SJCRH30 (cell line): ENCODE measurements around the gene SLC16A10. TPM values are rescaled to one million over a fixed set of nuclear protein-coding genes. Genes with fewer than 3 reads are reported as not detected.
"Not testable (repeated sequence)": the region's sequence is repeated elsewhere in the genome, so short reads cannot be mapped to it uniquely, and the experiment has no call there.

Experiments
- DNase-seq, 2 experiments: peaks; one replicate each; pipeline ENCODE4 v3.0.0-alpha.2; 2015 to 2020
- H3K27ac ChIP-seq: fragments of 250-450 bp; sonication (Bioruptor Pico); 2 replicates; pipeline ENCODE4 v1.5.1; 2020; ENCODE audit warnings: mild to moderate bottlenecking, moderate library complexity
- H3K27me3 ChIP-seq: fragments of 250-450 bp; sonication (Bioruptor Pico); 2 replicates; pipeline ENCODE4 v1.5.1; 2020; ENCODE audit warnings: mild to moderate bottlenecking, moderate library complexity
- H3K36me3 ChIP-seq: fragments of 250-450 bp; sonication (Bioruptor Pico); 2 replicates; pipeline ENCODE4 v1.5.1; 2020; ENCODE audit warnings: mild to moderate bottlenecking, moderate library complexity
- H3K4me1 ChIP-seq: fragments of 250-450 bp; sonication (Bioruptor Pico); 2 replicates; pipeline ENCODE4 v1.5.1; 2020; ENCODE audit warnings: mild to moderate bottlenecking, moderate library complexity
- H3K4me3 ChIP-seq: fragments of 250-450 bp; sonication (Bioruptor Pico); 2 replicates; pipeline ENCODE4 v1.5.1; 2020; ENCODE audit warnings: mild to moderate bottlenecking, moderate library complexity
- H3K9me3 ChIP-seq: fragments of 250-450 bp; sonication (Bioruptor Pico); replicated peaks from 2 replicates; pipeline ENCODE4 v1.5.1; 2020; ENCODE audit warnings: mild to moderate bottlenecking, moderate library complexity
- total RNA-seq: library from RNA; depleted of rRNA; stranded (reverse); fragments of >200 nt; shearing (Covaris generic); gene quantifications from 2 replicates; pipeline ENCODE4 v1.2.3, GENCODE V29; 2014

The SLC16A10 gene
- total RNA-seq, 1 experiment from 2014 or later = 29.5 TPM

DNA sequence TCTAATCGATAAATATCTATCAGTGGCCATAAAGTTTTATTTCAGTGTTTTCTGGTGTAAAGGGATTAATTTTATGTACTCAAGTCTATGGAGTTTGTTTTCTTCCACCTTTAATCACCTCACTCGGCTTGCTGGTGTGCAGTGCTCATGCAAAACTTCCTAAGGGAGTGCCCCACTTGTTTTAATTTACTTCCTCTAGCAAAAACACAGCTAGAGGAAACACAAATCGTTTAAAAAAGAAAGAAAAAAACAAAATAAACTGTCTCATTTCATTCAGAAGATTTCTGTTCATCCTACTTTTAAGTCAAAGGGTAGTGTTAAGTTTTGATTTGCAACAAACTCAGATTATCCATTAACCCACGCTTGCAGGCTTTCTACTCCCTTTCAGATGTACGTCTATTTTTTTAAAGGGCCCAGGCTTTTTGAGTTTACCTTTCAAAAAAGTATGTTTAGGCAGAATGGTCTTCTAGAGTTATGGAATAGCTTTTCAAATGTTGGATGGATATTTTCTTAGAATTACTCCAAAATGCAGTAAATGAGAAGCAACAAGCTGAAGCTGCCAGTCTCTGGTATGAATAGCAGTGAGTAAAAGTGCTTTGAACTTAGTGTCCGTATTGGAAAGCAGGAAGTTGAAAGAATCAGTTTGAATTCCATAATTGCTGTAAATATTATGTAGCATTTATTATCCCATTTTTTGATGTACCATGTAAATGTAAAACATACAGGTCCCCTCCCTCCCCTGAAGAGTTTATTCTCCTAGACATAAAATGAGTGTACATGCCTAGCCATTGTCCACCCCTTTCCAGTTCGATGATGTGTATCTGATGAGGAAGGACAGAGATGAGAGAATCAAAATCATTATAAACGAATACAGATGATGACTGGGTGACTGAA lies 113.3 kb downstream of the SLC16A10 start:
- DNase-seq = no peak
- Histone ChIP-seq H3K4me1 (no peaks in the 10 kb centered on the region), H3K27me3 (no peaks in the 10 kb centered on the region), H3K4me3 (no peak overlapping the region), H3K36me3 (no peaks in the 10 kb centered on the region), H3K27ac (no peak overlapping the region), H3K9me3 (no peaks in the 10 kb centered on the region)

DNA sequence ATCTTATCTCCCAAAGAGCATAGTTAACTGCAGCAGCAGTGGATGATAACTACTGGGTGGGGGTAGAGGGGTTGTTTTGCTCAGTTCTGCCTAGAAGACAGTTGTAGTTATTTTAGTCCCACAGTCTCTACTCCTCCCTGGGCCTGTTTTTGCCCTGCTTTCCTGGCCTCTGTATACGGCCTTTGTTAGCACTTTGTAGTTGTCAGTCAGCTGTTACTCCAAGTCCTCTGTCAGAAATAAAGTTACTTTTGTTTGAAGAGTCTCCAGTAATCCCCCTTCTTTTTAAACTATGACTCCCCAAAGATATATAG lies 113.9 kb downstream of the SLC16A10 start:
- Histone ChIP-seq H3K4me3 (no peak overlapping the region), H3K4me1 (no peaks in the 10 kb centered on the region), H3K36me3 (no peaks in the 10 kb centered on the region), H3K9me3 (no peaks in the 10 kb centered on the region), H3K27ac (no peak overlapping the region), H3K27me3 (no peaks in the 10 kb centered on the region)
- DNase-seq = peak in 1 of 2 experiments; percentile 12

DNA sequence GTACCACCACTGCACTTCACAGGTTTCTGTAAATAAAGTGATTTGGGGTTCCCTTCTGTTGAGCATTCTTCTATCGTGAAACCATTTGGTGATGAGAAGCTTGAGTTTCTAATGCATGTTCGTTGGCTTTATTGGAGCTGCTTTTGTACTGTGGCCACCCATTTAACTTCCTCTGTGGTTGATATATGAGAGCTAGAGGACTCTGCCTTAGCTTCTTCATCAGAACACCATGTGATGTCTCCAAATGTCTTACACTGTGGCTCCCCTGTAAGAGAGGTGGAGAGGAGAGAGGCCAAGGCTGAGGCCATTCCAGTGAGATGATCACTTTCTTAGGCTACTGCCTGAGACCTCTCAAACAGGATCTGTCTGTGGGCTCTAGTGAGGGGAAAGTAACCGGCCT lies 114.5 kb downstream of the SLC16A10 start:
- DNase-seq = no peak
- H3K27me3 ChIP-seq = no peaks in the 10 kb centered on the region
- H3K4me1 ChIP-seq = no peaks in the 10 kb centered on the region
- H3K36me3 ChIP-seq = no peaks in the 10 kb centered on the region
- no peak overlapping the region for H3K4me3 ChIP-seq
- H3K27ac ChIP-seq = no peak overlapping the region
- no peaks in the 10 kb centered on the region for H3K9me3 ChIP-seq

DNA sequence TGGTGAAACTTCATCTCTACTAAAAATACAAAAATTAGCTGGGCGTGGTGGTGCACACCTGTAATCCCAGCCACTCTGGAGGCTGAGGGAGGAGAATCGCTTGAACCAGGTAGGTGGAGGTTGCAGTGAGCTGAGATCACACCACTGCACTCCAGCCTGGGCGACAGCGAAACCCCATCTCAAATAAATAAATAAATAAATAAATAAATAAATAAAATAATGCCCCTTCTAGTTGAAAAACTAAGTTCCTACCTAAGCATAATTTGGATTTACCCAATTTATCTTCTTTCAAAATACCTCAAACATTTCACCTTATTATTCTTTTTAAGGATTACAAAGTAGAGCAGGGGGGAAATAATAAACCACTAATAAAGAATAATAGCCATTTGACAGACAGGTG lies 116.2 kb downstream of the SLC16A10 start:
- not testable (repeated sequence) for H3K4me1 ChIP-seq, H3K36me3 ChIP-seq, H3K27me3 ChIP-seq, H3K4me3 ChIP-seq, H3K27ac ChIP-seq, DNase-seq, H3K9me3 ChIP-seq

DNA sequence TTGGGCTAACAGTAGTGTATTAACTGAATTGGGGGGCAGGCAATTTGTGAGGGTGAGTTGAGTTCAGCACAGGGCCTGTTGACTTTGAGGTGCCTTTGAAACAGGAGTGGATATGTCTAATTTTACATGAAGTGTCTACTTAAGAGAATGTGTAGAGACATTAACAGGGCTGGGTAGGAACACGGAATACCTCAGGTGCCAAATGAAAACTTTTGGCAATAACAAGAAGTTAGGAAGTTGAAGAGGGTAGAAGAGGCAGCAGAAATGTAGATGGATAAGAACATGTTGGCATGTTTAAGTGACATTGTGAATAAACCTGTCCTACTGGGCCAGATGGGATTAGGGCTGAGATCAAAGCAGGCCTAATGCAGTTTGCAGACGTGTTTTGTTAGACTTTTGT lies 117.0 kb downstream of the SLC16A10 start:
- Histone ChIP-seq H3K9me3 (no peaks in the 10 kb centered on the region), H3K4me1 (no peaks in the 10 kb centered on the region), H3K27ac (no peak overlapping the region), H3K27me3 (no peaks in the 10 kb centered on the region), H3K36me3 (no peaks in the 10 kb centered on the region), H3K4me3 (no peak overlapping the region)
- no peak for DNase-seq

DNA sequence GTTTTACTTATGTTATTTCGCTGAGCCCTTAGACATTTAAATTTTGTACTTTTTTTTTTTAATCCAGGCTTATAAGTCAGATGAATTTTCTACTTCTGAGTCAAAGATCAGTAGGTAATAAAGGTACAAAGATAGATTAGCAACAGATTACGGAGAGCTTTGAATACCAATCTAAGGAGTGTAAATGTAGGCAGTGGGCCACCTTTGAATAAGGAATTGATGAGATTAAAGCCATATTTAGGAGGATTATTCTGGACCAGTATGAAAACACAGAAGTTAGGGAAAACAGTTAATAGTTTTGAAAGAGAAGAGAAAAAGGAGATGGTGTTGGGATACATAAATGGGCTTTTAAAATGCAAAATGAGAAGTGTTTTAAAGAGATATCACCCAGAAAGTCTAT lies 117.6 kb downstream of the SLC16A10 start:
- Histone ChIP-seq H3K9me3 (no peaks in the 10 kb centered on the region), H3K4me1 (no peaks in the 10 kb centered on the region), H3K4me3 (no peak overlapping the region), H3K27me3 (no peaks in the 10 kb centered on the region), H3K36me3 (no peaks in the 10 kb centered on the region), H3K27ac (no peak overlapping the region)
- no peak for DNase-seq

DNA sequence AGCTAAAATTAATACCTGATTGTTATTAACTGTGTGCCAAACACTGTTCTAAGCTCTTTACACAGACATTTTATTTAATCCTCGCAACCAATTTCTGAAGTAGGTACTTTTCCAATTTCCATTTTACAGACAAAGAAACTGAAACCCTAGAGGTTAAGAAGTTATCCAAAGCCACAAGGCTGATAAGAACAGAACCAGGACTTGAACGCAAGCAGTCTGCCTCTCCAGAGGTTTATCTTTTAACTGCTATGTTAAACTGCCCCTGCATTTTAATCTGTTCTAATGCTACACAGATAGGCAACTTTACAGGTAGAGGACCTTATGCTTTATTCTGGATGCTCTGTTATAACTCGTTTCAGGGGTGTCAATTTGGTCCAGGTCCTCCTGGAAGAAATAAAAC lies 118.2 kb downstream of the SLC16A10 start:
- Histone ChIP-seq H3K9me3 (no peaks in the 10 kb centered on the region), H3K4me1 (no peaks in the 10 kb centered on the region), H3K4me3 (no peak overlapping the region), H3K27me3 (no peaks in the 10 kb centered on the region), H3K36me3 (no peaks in the 10 kb centered on the region), H3K27ac (no peak overlapping the region)
- DNase-seq = no peak

DNA sequence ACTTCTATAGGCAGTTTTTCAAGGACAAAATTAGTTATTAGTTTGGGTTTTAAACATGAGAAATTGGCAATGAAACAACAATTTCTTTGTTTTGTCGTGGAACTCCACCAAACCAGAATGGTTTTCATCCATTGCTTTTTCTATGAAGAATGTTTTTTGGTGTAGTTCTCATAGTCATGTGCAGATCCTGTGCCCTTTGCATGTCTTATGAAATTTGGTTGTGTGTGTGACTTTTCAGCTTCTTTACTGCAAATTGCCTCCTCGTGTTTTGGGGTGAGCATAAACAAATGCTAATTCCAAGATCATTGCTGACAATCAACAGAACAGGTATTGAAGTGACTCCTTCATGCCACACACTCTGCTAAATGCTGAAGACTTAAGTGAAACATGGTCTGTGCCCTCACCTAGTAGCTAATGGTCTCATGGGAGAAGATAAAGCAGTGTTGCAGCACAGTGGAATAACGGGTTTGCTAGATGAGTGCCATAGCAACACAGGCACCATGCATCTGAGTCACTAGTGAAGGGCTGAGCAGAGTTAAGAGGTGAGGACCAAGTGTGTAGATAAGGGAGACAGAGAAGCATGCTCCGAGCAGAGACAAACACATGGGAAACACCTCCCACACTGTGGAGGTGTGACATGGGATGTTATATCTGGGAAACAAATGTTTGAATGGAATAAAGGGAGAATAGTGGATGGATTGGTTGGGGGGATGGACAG lies 120.0 kb downstream of the SLC16A10 start:
- no peaks in the 10 kb centered on the region for H3K9me3 ChIP-seq
- no peak overlapping the region for H3K27ac ChIP-seq
- no peaks in the 10 kb centered on the region for H3K36me3 ChIP-seq
- H3K4me1 ChIP-seq = no peaks in the 10 kb centered on the region
- DNase-seq = no peak
- no peaks in the 10 kb centered on the region for H3K27me3 ChIP-seq
- no peak overlapping the region for H3K4me3 ChIP-seq

DNA sequence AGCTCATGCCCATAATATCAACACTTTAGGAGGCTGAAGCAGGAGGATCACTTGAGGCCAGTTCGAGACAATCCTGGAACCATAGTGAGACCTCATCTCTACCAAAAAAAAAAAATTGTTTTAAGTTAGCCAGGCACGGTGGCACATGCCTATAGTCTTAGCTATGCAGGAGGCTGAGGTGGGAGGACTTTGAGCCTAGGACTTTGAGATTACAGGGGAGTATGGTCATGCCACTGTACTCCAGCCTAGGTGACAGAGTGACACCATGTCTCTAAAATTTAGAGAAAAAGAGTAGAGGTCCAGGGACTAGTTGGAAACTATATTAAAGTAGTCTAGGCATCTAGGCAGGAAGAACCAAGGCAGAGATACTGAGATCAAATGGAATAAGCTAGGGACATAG lies 121.6 kb downstream of the SLC16A10 start:
- Histone ChIP-seq H3K27me3 (no peaks in the 10 kb centered on the region), H3K9me3 (no peaks in the 10 kb centered on the region), H3K36me3 (no peaks in the 10 kb centered on the region), H3K4me1 (no peaks in the 10 kb centered on the region), H3K27ac (no peak overlapping the region), H3K4me3 (no peak overlapping the region)
- DNase-seq = no peak

DNA sequence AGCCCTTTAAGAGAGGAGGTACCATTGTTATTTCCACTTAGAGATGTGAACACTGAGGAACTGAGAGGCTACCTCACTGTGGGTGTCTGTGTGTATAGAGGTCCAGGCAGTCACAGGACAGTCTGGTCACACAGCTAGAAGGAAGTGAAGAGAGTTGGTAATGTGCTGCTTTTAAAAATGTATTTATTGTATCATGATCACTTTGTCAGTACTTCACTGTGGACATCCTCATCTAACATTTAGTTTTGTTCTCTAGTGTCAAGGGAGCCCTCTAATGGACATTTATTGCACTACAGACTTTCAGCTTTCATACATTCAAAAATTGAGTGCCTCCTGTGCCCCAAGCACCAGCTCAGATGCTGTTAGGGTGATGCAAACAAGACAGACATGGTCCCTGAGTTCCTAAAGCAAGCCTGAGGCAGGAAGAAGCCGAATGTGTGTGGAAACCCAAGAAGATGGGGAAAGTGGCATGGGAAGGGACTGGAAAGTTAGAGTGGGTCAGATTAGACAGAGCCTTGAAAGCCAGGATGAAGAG lies 123.0 kb downstream of the SLC16A10 start:
- peak; percentile 26 to 84 for DNase-seq
- no peaks in the 10 kb centered on the region for H3K36me3 ChIP-seq
- no peaks in the 10 kb centered on the region for H3K4me1 ChIP-seq
- H3K9me3 ChIP-seq = no peaks in the 10 kb centered on the region
- no peak overlapping the region for H3K4me3 ChIP-seq
- no peaks in the 10 kb centered on the region for H3K27me3 ChIP-seq
- H3K27ac ChIP-seq = no peak overlapping the region

DNA sequence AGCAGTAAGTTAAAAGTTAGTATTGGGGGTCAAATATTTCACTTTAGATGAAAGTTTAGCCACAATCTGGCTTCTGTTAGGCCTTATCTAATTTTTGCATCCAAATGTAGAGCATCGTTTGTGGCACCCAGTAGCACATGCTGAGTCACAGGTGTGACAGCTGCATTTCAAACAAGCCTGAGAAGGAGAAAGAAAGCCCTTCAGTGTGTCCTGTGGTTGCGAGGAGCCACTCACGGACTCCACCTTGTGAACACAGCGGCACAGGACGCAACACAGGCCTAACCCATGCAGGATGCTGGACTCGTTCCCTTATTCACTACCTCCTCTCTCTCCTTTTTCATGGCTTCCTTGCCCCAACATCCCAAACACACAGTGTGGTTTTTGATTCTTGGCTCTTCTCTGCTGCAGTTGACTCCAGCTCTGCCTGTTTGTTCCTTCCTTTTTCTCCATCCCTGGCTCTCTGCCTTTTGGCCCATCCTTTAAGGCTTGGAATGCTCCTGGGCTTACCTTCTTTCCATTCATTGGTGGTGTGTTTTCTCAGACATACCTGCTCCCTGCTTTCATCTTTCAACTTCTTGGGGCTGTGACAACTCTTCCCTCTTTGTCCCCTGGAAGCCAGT lies 124.2 kb downstream of the SLC16A10 start:
- H3K4me1 ChIP-seq = no peaks in the 10 kb centered on the region
- H3K4me3 ChIP-seq = no peak overlapping the region
- no peaks in the 10 kb centered on the region for H3K36me3 ChIP-seq
- no peaks in the 10 kb centered on the region for H3K27me3 ChIP-seq
- H3K9me3 ChIP-seq = no peaks in the 10 kb centered on the region
- DNase-seq = peak in 1 of 2 experiments; percentile 15
- no peak overlapping the region for H3K27ac ChIP-seq

DNA sequence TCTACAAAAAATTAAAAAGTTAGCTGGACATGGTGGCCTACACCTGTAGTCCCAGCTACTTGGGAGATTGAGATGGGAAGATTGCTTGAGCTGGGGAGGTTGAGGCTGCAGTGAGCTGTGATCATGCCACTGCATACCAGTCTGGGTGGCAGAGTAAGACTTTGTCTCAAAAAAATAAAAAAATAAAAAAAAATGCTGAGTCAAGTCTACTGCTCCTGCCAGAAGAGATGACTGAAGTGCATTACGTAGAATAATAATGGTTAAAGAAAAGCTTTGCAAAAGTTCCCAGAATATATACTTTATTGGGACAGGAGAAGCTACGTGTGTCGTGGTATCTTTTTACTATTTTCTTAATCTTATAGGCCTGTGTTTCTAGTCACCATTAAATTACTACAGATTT lies 125.3 kb downstream of the SLC16A10 start:
- no peak for DNase-seq
- H3K27me3 ChIP-seq = no peaks in the 10 kb centered on the region
- H3K27ac ChIP-seq = no peak overlapping the region
- no peaks in the 10 kb centered on the region for H3K4me1 ChIP-seq
- H3K9me3 ChIP-seq = no peaks in the 10 kb centered on the region
- no peak overlapping the region for H3K4me3 ChIP-seq
- H3K36me3 ChIP-seq = no peaks in the 10 kb centered on the region

DNA sequence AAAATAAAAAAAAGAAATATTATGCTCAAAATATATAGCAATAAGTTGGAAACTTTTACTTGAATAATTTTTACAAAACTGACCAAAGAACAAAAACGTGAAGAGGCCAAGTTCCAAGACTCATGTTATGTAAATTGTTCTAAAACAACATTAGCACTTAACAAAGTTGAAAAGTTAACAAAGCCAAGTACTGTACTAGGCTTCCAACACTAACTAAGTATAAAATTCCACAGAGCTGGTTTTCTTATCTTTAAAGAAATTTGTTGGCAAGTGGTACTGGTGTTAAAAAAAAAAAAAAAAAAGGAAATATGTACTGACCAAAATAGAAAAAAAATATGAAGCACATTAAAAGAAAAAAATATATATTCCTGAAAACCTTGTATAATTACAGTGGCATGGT lies 127.8 kb downstream of the SLC16A10 start:
- Histone ChIP-seq H3K36me3 (no peaks in the 10 kb centered on the region), H3K27me3 (no peaks in the 10 kb centered on the region), H3K9me3 (no peaks in the 10 kb centered on the region), H3K4me1 (no peaks in the 10 kb centered on the region), H3K27ac (no peak overlapping the region), H3K4me3 (no peak overlapping the region)
- DNase-seq = no peak

DNA sequence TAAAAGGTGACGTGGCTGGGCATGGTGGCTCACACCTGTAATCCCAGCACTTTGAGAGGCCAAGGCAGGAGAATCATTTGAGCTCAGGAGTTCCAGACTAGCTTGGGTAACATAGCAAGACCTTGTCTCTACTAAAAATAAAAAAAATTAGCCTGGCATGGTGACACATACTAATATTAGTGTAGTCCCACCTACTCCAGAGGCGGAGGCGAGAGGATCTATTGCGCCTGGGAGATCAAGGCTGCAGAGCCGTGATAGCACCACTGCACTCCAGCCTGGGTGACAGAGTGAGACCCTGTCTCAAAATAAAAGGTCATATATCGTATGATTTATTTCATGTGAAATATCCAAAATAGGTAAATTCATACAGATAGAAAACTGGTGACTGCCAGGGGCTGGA lies 132.5 kb downstream of the SLC16A10 start:
- DNase-seq = no peak
- Histone ChIP-seq H3K27ac (no peak overlapping the region), H3K9me3 (no peaks in the 10 kb centered on the region), H3K36me3 (no peaks in the 10 kb centered on the region), H3K4me1 (no peaks in the 10 kb centered on the region), H3K27me3 (no peaks in the 10 kb centered on the region), H3K4me3 (no peak overlapping the region)

DNA sequence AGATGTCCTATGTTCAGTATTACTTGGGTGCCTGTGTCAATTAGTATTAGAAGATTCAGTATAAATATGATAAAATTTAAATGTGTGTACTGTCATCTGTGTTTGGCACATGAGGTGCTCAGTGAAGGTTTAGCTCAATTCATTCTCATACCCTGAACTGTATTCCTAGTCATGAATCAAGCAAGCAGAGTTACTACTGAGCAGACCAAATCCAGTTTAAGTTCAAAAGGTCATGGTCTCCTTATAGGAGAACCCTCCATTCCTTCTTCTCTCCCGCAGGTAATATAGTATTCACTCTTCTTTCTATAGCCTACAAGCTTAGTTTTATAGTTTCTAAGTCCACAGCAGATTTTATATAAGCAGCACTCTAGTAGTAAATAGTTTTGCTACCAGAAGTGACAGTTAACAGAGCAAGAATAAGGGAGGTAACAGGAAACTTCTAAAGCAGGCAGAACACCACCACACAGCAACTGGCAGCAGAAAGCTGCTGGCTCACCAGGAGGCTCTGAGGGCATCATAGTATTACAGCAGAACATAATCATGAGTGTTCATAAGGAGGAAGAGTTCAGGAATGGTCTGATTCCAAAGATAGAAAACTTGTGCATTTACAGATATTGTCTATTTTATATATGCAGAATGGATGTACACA lies 133.2 kb downstream of the SLC16A10 start:
- H3K4me3 ChIP-seq = no peak overlapping the region
- no peaks in the 10 kb centered on the region for H3K4me1 ChIP-seq
- H3K27me3 ChIP-seq = no peaks in the 10 kb centered on the region
- H3K27ac ChIP-seq = no peak overlapping the region
- DNase-seq = no peak
- H3K9me3 ChIP-seq = no peaks in the 10 kb centered on the region
- H3K36me3 ChIP-seq = no peaks in the 10 kb centered on the region
